Head of caudate nucleus (tissue), 42 donors: ENCODE results near the gene TLK2.
"Not testable (repeated sequence)": the region's sequence is repeated elsewhere in the genome, so short reads cannot be mapped to it uniquely, and the experiment has no call there.

Source experiments
- DNase-seq, 42 donors: peaks; one replicate each; pipeline versions ENCODE4 v3.0.0 to v3.0.0-alpha.2; 2020 to 2021; ENCODE audit warnings: mixed read lengths in 7 of 42
- intact Hi-C: fragments of 100-400 bp; cut with DNase I; formaldehyde crosslinking; loops from one replicate; pipeline ENCODE4 v1.15.0; 2022

TLK2 gene

GRCh38 chr17:62591333-62591732 is 112.7 kb downstream of the TLK2 start:
- DNase-seq = no peak
- intact Hi-C loops = no loop called here

GRCh38 chr17:62591822-62592221 is 113.2 kb downstream of the TLK2 start:
- intact Hi-C loops, DNase-seq: not testable (repeated sequence)

- intact Hi-C loops = no loop called here
- DNase-seq = no peak
Measured at GRCh38 chr17:62592341-62593099, 113.9 kb downstream of the TLK2 start.

- no peak for DNase-seq
- intact Hi-C loops = no loop called here
Measured at GRCh38 chr17:62595484-62595883, 116.9 kb downstream of the TLK2 start.

- intact Hi-C loops = no loop called here
- no peak for DNase-seq
Measured at GRCh38 chr17:62596662-62597061, 118.0 kb downstream of the TLK2 start.

GRCh38 chr17:62597150-62597549 is 118.5 kb downstream of the TLK2 start:
- no peak for DNase-seq
- intact Hi-C loops = no loop called here

- intact Hi-C loops = no loop called here
- DNase-seq = no peak
Measured at GRCh38 chr17:62597920-62598319, 119.3 kb downstream of the TLK2 start.

- DNase-seq = peak in 10 of 42 donors; percentile 7 to 57 (median 30)
- intact Hi-C loops = no loop called here
Measured at GRCh38 chr17:62599964-62600657, 121.5 kb downstream of the TLK2 start.

GRCh38 chr17:62600805-62601204 is 122.2 kb downstream of the TLK2 start:
- DNase-seq = no peak
- intact Hi-C loops = no loop called here

- intact Hi-C loops = no loop called here
- DNase-seq = peak in 12 of 42 donors; percentile 23 to 74 (median 44)
Measured at GRCh38 chr17:62601471-62601870, 122.8 kb downstream of the TLK2 start.

- intact Hi-C loops, DNase-seq: not testable (repeated sequence)
Measured at GRCh38 chr17:62603783-62604182, 125.2 kb downstream of the TLK2 start.

GRCh38 chr17:62605588-62605987 is 127.0 kb downstream of the TLK2 start:
- intact Hi-C loops = no loop called here
- no peak for DNase-seq

GRCh38 chr17:62611292-62611691 is 132.7 kb downstream of the TLK2 start:
- intact Hi-C loops = no loop called here
- no peak for DNase-seq

- no peak for DNase-seq
- intact Hi-C loops = no loop called here
Measured at GRCh38 chr17:62611728-62612127, 133.1 kb downstream of the TLK2 start.

GRCh38 chr17:62612289-62612688 is 133.7 kb downstream of the TLK2 start:
- intact Hi-C loops, DNase-seq: not testable (repeated sequence)

- DNase-seq, intact Hi-C loops: not testable (repeated sequence)
Measured at GRCh38 chr17:62613095-62613494, 134.5 kb downstream of the TLK2 start.

- intact Hi-C loops = no loop called here
- DNase-seq = no peak
Measured at GRCh38 chr17:62614142-62614541, 135.5 kb downstream of the TLK2 start.

GRCh38 chr17:62615503-62615902 is 136.9 kb downstream of the TLK2 start:
- intact Hi-C loops = no loop called here
- no peak for DNase-seq

GRCh38 chr17:62616993-62617893 is 138.6 kb downstream of the TLK2 start:
- intact Hi-C loops = no loop called here
- DNase-seq = peak in 1 of 42 donors; percentile 34
